Activated T-cell treated with anti-CD3 and anti-CD28 coated beads, Interleukin-2, amount 50 U/mL, for 1 hour (primary cell): ENCODE data around the gene ASZ1.
"Not testable (repeated sequence)": the region's sequence is repeated elsewhere in the genome, so short reads cannot be mapped to it uniquely, and the experiment has no call there.

Experiments used
- DNase-seq: peaks from one replicate; pipeline ENCODE4 v3.0.0-alpha.2; 2020

ASZ1 gene

GRCh38 chr7:117427258-117427701 lies at the start of gene ASZ1:
ASZ1 (minus strand) TSS chr7:117427493; CDS start chr7:117427460, 33 bp downstream.
- DNase-seq, result no peak

GRCh38 chr7:117476557-117477215 lies 49.4 kb upstream of the ASZ1 start:
- no peak for DNase-seq

- no peak for DNase-seq
Observed at GRCh38 chr7:117472335-117472734, 45.0 kb upstream of the ASZ1 start.

GRCh38 chr7:117470777-117471176 lies 43.5 kb upstream of the ASZ1 start:
- no peak for DNase-seq

GRCh38 chr7:117468174-117468573 lies 40.9 kb upstream of the ASZ1 start:
- no peak for DNase-seq

- not testable (repeated sequence) for DNase-seq
Observed at GRCh38 chr7:117460815-117461214, 33.5 kb upstream of the ASZ1 start.

GRCh38 chr7:117459735-117460134 lies 32.4 kb upstream of the ASZ1 start:
- DNase-seq, result no peak

GRCh38 chr7:117458977-117459583 lies 31.8 kb upstream of the ASZ1 start:
- DNase-seq, result no peak

- no peak for DNase-seq
Observed at GRCh38 chr7:117448655-117449054, 21.4 kb upstream of the ASZ1 start.

- DNase-seq, result no peak
Observed at GRCh38 chr7:117446220-117446815, 19.0 kb upstream of the ASZ1 start.

GRCh38 chr7:117445206-117445605 lies 17.9 kb upstream of the ASZ1 start:
- DNase-seq, result no peak

GRCh38 chr7:117444646-117445045 lies 17.4 kb upstream of the ASZ1 start:
- DNase-seq, result no peak

GRCh38 chr7:117435475-117436043 lies 8.3 kb upstream of the ASZ1 start:
- DNase-seq, result no peak

- DNase-seq, result no peak
Observed at GRCh38 chr7:117424090-117424829, 3.0 kb downstream of the ASZ1 start.

GRCh38 chr7:117414591-117414990 lies 12.7 kb downstream of the ASZ1 start:
- not testable (repeated sequence) for DNase-seq

- no peak for DNase-seq
Observed at GRCh38 chr7:117412946-117413559, 14.2 kb downstream of the ASZ1 start.

GRCh38 chr7:117412390-117412789 lies 14.9 kb downstream of the ASZ1 start:
- no peak for DNase-seq

- DNase-seq, result no peak
Observed at GRCh38 chr7:117411539-117411938, 15.8 kb downstream of the ASZ1 start.

- DNase-seq, result no peak
Observed at GRCh38 chr7:117408831-117409230, 18.5 kb downstream of the ASZ1 start.

GRCh38 chr7:117405519-117405918 lies 21.8 kb downstream of the ASZ1 start:
- DNase-seq, result no peak

- DNase-seq, result no peak
Observed at GRCh38 chr7:117403737-117404136, 23.6 kb downstream of the ASZ1 start.

- no peak for DNase-seq
Observed at GRCh38 chr7:117402109-117402508, 25.2 kb downstream of the ASZ1 start.
